Kidney tubule cell (primary cell): ENCODE results near the gene C11orf98.
A peak's percentile ranks its signal among the peaks of the same experiment; 100 is the strongest.
"Not testable (repeated sequence)": the region's sequence is repeated elsewhere in the genome, so short reads cannot be mapped to it uniquely, and the experiment has no call there.

Experiments used
- DNase-seq: peaks from one replicate; pipeline ENCODE4 v3.0.0-alpha.2; 2018; ENCODE audit warnings: low spot score

C11orf98 gene

DNA sequence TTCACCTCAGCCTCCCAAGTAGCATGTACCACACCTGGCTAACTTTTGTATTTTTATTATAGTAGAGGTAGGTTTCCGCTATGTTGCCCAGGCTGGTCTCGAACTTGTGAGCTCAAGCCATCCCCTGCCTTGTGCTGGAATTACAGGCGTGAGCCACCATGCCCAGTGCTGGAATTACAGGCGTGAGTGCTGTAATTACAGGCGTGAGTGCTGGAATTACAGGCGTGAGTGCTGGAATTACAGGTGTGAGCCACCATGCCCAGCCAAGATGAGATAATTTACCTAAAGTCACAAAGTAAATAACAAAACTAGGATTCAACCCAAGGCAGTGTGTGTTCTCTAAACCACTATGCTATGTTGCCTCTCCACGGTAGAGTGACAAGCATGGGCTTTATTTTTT is 17.5 kb upstream of the C11orf98 start:
- no peak for DNase-seq

DNA sequence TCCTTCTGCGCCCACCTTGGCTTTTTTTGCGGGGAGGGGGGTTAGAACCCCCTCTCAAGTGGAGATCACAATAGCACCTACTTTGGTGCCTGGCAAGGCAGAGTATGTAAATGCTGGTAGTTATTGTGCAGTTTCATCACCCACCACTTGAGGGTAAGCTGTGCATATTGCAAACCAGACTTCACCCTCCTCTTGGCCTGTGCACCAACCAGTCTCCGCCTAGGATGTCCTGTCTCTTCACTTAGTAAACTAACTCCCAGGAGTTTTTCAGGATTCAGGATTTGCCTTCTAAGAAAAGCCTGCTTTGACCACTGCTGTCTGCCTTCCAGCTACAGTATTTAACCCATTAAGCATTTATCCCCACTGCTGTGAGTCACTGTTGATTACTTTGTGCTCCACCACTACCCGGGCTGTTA is 15.8 kb upstream of the C11orf98 start:
- peak; percentile 71 for DNase-seq

DNA sequence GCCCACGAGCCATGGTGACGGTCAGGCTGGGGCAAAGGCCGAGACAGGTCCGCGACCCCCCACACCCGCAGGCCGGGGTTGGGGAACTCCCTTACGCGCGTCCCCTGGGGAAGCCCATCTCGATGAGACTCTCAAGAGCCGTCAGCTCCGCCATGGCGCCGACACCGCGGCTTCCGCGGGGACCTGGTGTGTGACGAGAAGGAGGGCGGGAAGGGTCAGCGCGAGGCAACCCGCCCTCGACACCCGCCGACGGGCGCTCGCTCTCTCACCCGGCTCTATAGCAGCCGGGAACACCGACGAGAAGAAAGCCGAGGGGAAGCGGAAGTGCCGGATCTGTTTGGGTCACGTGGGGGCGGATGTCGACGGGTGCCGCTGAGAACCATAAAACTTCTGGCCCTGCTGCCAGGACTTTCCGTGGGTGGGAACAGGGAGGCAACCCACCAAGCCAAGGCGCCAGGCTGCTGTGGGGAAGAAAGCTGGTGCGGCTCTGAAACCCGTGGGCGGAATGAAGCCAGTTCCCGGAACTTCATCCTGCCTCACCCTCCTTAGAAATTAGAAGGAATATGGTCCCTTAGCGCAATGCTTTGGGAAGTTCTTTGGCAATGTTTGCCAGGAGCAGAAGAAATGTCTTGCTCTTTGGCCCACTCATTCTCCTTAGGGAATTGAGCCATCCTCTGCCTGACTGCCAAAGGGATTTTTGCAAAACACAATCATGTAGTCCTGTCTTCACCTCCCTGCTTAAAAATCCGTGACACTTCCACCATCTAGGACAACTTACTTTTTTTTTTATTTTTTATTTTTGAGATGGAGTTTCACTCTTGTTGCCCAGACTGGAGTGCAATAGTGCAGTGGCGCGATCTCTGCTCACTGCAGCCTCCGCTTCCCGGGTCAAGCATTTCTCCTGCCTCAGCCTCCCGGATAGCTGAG is 14.0 kb upstream of the C11orf98 start, which contains the start of gene UBXN1:
TSS of gene UBXN1 (minus strand) at position 304 of the 927 bp plus-strand sequence. CDS start at position 154, 150 bp downstream.
- DNase-seq, result peak; percentile 85

DNA sequence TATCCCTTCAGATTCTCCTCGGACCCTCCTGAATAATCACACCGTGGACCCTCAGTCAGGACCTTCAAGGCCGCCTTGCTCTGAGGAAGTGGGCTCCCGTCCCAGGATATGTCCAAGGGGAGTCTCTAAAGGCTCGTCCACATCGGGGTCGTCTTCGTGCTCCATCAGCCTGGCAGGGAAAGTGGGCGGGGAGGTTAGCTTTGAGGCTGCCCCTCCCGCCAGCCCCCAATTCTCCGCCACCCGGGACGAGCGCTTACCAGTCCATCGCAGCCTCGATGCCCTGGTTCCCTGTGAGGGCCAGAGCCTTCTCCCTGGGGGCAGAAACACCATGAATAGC is 13.4 kb upstream of the C11orf98 start:
- DNase-seq, result no peak

DNA sequence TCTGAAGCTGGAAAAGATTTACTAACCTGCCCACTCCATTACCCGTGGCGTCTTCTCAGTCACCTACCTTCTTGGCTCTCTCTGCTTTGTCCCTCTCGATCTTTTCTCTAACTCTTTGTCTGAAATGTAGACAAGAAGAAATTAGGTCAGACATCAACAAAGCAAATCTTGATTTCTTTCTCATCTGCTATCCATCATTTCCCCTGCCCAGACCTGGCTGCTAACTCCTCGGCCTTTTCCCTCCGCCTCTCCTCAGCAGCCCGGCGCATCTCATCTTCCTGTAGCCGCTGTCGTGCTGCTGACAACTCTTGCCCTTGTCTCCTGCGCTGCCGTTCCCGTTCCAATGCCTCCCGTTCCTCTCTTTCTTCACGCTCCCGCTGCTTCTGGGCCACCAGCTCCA is 12.7 kb upstream of the C11orf98 start:
- DNase-seq, result no peak

DNA sequence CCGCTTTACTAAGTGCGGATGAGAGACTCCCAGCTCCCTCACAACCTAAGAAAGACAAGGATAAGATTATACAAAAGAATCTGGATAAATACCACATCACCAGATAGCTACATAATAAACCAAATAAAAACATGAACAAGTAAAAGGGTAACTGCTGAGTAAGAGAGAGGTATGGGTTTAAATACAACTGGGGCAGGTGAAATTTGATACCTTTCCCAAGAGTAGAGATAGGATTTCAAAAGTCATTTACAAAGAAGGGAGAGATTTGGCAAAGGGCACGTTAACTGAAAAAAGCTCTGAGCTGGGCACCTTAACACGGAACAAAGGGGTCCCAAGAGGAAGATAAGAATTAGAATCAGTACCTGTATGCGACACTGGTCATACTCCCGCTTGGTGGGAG is 12.1 kb upstream of the C11orf98 start:
- no peak for DNase-seq

DNA sequence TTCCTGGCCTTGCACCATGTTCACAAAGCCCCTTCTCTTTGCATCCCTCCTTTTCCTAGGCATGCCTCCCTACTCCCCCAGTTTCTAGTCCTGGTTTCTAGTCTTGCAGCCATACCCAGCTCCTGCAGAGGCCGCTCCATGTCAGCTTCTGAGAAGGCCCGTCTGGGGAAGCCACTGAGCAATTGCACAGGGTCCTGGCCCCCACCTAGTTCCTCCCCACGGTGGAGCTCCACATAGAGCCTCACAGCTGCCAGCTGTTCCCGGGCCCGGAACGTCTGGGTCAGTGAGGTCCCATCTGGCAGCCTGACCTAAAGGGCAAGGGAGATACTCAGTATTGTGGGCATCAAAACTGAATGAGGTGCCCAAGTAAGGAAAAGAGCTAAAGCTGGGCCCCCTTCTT is 11.7 kb upstream of the C11orf98 start:
- no peak for DNase-seq

DNA sequence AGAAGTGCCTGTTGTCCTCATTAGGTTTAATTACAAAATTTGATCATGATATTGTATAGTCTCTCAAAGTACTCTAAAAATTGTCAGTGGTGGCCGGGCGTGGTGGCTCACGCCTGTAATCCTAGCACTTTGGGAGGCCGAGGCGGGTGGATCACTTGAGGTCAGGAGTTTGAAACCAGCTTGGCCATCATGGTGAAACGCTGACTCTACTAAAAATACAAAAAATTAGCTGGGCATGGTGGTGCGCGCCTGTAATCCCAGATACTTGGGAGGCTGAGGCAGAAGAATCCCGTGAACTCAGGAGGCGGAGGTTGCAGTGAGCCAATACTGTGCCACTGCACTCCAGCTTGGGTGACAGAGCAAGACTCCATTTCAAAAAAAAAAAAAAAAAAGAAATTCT is 10.4 kb upstream of the C11orf98 start:
- not testable (repeated sequence) for DNase-seq

DNA sequence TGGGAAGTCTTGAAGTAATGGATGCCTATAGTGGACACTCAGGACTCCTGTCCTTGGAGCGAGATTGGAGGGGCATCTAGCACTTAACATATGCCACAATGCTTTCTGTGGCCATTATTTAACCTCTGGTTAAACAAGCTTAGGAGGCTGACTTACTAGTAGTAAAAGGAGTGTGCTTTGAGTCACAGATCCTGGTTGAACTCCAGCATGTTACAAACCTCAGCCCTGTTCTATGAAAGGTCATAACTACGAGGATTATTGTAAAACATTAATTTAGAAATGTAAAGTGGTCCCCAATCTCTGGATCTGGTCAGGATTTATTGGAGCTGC is 8.2 kb upstream of the C11orf98 start:
- no peak for DNase-seq

DNA sequence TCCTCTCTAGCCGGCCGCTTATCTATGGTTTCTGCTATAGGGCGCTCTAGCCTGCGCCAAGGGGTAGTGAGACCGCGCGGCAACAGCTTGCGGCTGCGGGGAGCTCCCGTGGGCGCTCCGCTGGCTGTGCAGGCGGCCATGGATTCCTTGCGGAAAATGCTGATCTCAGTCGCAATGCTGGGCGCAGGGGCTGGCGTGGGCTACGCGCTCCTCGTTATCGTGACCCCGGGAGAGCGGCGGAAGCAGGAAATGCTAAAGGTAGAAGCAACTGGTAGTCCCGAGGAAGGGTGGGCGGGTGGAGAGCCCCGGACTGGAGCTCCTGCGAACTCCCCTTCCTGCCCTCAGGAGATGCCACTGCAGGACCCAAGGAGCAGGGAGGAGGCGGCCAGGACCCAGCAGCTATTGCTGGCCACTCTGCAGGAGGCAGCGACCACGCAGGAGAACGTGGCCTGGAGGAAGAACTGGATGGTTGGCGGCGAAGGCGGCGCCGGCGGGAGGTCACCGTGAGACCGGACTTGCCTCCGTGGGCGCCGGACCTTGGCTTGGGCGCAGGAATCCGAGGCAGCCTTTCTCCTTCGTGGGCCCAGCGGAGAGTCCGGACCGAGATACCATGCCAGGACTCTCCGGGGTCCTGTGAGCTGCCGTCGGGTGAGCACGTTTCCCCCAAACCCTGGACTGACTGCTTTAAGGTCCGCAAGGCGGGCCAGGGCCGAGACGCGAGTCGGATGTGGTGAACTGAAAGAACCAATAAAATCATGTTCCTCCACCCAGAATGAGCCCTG is 6.8 kb upstream of the C11orf98 start, which contains the start of the genes LBHD1 and UQCC3:
TSS of gene LBHD1 (minus strand) at position 660 of the 782 bp plus-strand sequence. CDS start 2,236 bp downstream, outside the sequence.
TSS of gene UQCC3 (plus strand) at position 66 of the 782 bp plus-strand sequence. CDS start at position 139, 73 bp downstream.
- peak; percentile 86 for DNase-seq

DNA sequence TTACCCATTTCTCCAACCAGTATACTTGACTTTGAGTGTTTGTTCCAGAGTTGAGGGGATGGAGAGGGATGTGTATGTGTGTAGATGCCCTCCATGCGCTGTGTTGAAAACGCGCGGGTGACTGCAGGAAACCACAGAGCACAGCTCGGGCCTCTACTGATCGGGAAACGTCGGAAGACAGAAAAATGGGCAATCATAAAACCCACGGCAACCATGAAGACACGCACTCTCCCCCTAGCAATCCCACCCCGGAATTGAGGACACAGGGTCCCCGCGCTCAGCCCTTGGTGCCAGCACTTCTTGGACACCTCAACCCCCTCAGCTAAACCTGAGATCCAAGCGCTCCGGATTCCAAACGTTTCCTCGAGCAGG is 6.2 kb upstream of the C11orf98 start:
- no peak for DNase-seq

DNA sequence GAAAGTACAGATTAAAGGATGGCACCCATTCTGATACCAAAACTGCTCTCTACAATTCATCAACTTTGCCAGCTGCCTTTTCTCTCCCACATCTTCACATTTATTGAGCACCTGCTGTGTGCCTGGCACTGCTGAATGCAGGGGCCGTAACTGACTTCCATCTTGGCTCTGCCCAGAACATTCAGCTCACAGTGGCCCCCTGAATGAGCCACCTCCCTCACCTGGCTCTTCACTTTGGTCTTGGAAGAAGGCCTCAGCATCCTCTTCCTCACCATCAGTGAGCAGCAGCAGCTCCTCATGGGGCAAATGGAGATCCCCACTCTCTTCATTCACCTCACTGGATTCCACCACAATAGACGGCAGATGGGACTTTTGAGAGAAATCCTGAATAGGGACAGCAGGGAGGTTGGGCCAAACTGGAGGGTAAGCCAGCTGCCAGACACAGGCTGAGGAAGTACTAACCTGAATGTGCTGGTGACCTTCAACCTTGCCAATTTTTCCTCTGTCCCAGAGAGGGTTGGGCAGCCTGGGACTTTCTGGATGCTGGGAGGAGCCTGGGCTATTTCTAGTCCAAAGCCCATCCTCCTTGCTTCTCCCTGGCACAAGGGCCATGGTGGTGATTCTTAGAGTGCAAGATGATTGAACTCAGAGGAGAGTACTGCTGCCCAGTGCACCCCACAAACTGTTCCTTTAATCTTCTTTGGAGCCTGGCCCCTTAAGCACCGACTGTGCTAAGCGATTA is 4.6 kb upstream of the C11orf98 start:
- DNase-seq, result no peak

DNA sequence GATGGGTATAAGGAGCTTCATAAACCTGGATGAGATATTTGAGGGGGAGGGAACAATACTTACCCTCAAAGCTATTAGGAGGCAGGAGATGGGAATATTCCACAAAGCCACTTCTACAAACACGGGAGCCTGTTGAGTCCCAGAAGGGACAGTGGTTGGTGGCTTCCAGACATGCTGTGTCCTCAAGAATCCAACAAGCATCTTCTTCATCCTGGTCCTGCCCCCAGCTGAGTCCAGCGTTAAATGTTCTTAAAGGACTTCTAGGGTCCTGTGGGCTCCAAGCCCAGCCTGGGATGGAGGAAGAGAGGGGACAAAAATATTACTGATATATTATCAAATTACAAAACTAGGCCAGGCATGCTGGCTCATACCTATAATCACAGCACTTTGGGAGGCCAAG is 2.5 kb upstream of the C11orf98 start:
- DNase-seq, result no peak

DNA sequence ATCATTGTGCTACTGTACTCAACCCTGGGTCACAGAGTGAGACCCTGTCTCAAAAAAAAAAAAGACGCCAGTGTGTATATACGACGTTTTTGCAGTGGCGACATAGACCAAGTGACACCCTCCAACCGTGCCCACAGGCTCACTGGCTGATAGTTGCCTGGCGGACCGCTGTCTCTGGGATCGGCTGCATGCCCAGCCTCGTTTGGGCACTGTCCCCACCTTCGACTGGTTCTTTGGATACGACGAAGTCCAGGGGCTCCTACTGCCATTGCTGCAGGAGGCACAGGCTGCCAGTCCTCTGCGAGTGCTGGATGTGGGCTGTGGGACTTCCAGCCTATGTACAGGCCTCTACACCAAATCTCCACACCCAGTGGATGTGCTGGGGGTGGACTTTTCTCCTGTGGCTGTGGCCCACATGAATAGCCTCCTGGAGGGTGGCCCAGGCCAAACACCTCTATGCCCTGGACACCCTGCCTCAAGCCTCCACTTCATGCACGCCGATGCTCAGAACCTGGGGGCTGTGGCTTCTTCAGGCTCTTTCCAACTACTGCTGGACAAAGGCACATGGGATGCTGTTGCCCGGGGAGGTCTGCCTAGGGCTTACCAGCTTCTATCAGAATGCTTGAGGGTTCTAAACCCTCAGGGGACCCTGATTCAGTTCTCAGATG is 1.4 kb upstream of the C11orf98 start:
- DNase-seq, result no peak

DNA sequence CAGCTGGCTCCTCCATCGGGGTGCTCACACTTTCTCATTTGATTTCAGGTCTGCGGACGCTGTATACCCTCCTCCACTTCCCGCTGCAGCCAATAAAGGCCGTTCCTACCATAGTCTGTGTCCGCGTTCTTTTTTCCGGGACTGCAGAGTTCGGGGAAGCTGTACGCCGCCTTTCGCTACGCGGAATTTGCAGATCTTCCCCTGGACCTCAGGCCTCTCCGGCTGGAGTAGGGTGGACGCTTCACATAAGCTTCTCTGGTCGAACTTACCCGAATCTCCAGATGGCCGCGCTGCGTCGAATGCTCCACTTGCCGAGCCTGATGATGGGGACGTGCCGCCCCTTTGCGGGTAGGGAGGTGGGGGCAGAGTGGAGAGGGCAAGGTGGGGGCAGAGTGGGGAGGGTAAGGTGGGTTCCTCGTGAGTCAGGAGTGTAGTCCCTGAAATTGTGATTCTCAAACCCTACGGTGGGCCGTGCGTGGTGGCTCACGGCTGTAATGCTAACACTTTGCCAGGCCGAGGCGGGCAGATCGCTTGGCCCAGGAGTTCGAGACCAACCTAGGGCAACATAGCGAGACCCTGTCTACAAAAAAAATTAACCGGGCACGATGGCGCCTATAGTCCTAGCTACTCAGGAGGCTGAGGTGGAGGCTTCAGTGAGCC is 719 bp upstream of the C11orf98 start:
- peak; percentile 58 for DNase-seq

DNA sequence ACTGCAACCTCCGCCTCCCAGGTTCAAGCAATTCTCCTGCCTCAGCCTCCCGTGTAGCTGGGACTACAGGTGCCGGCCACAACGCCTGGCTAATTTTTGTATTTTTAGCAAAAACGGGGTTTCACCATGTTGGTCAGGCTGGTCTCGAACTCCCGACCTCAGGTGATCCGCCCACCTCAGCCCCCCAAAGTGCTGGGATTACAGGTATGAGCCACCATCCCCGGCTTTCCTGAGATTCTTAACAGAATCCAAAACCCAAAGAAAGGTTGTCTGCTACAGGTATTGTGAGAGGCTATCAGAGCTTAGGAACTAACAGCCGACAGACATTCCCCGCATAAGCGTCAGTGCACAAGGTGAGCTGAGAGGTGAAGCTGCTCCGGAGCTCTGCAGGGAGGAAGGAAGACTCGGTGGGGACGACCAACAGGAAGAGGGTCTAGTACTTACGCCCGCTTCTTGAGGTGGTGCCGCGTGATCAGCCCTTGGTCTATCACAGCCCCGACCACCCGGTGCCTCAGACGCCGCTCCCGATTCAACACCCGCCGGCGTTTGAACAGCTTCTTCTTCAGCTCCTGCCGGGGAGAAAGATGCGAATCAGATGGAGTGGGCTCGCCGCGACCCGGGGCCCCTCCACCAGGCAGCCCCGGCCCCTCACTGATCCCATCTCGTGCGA is 470 bp downstream of the C11orf98 start:
- DNase-seq, result peak; percentile 79

DNA sequence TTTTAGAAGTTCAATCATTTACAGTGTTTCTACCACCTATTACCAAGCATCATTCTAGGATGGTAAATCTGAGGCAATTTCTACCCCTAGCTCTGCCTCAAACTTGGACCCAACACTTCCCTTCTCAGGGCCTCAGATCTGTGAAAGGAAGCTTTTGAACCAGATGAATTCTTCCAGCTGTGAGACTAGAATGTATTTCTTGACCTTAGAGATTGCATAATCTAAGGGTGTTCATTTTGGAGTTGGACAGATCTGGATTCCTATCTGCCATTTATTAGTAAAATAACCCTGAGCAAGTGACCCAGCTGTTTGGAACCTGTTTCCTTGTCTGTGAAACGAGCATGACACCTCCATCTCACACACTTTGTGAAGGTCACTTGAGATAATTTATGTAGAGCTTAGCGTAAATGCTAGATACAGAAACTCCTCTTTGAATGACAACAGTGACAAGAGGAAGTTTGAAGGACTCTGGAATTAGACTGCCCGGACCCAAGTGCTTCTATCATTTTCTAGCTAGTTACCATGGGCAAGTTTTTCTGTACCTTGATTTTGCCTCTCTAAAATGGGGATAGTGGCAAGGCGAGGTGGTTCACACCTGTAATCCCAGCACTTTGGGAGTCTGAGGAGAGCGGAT is 8.1 kb downstream of the C11orf98 start:
- no peak for DNase-seq

DNA sequence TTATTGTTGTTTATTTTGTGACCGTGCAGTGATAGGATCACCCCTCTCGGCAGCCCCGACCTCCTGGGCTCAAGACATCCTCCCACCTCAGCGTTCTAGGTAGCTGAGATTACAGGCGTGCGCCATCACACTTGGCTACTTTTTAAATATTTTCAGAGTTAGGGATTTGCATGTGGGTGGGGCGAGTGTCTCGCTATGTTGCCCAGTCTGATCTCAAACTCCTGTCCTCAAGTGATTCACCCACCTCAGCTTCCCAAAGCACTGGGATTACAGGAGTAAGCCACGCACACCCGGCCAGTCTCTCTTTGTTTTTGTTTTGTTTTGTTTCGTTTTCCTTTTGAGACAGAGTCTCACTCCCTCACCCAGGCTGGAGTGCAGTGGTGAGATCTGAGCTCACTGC is 10.7 kb downstream of the C11orf98 start:
- no peak for DNase-seq

DNA sequence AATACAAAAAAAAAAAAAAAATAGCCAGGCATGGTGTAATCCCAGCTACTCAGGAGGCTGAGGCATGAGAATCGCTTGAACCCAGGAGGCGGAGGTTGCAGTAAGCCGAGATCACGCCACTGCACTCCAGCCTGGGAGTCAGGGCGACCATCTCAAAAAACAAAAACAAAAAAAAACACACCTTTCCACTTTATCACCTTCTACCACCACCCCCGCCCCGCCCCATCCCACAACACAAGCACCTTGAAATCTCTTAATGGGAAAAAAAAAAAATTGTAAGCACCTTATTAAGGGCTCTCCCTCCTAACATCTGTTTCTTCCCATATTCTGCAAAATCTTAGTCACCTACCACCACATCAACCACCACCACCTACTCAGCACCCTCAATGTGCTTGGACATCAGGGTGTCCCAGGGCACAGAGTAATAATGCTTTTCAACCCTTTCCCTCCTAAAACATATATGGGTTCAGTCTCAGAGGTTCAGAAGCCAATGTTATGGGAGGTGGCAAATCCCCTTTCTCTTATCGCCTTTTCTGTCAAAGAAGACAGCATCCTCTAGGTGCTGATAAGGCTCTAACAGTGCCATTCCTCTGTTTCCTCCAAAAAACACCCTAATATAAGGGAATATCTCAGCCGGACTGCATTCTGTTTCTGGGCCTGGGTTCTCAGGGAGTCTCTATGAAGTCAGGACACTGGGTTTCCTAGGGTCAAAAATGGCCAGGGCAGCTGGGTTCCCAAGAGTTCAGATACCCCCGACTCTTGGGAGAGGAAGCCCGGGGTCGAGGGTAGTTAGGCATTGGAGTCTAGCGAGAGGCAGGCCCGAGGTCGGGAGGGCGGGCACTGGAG is 12.6 kb downstream of the C11orf98 start:
- no peak for DNase-seq
